Adipocyte (in vitro differentiated cells): ENCODE data around the gene FXYD2.
A peak's percentile ranks its signal among the peaks of the same experiment; 100 is the strongest.
"Not testable (repeated sequence)": the region's sequence is repeated elsewhere in the genome, so short reads cannot be mapped to it uniquely, and the experiment has no call there.

ENCODE experiments used
- DNase-seq: peaks from one replicate; pipeline ENCODE4 v3.0.0-alpha.2; 2015; ENCODE audit warnings: low read depth
- H3K27me3 ChIP-seq: replicated peaks from 2 replicates; pipeline ENCODE4 v1.7.0; 2013; ENCODE audit warnings: mild to moderate bottlenecking, low read length, moderate library complexity; ENCODE audit not compliant: control insufficient read depth, insufficient read depth
- H3K36me3 ChIP-seq: 2 replicates; pipeline ENCODE4 v1.7.0; 2013; ENCODE audit warnings: low read length, mild to moderate bottlenecking, moderate library complexity; ENCODE audit not compliant: control insufficient read depth, insufficient read depth, severe bottlenecking
- H3K4me1 ChIP-seq: 2 replicates; pipeline ENCODE4 v1.7.0; 2013; ENCODE audit warnings: mild to moderate bottlenecking, low read length, moderate library complexity; ENCODE audit not compliant: control insufficient read depth, insufficient read depth
- H3K4me3 ChIP-seq: 2 replicates; pipeline ENCODE4 v1.7.0; 2013; ENCODE audit warnings: mild to moderate bottlenecking, low read length, moderate library complexity
- H3K9ac ChIP-seq: 2 replicates; pipeline ENCODE4 v1.7.0; 2013; ENCODE audit warnings: mild to moderate bottlenecking, low read length, moderate library complexity
- H3K9me3 ChIP-seq: 2 replicates; pipeline ENCODE4 v1.7.0; 2013; ENCODE audit warnings: mild to moderate bottlenecking, low read length, moderate library complexity; ENCODE audit not compliant: control insufficient read depth

Gene FXYD2

DNA sequence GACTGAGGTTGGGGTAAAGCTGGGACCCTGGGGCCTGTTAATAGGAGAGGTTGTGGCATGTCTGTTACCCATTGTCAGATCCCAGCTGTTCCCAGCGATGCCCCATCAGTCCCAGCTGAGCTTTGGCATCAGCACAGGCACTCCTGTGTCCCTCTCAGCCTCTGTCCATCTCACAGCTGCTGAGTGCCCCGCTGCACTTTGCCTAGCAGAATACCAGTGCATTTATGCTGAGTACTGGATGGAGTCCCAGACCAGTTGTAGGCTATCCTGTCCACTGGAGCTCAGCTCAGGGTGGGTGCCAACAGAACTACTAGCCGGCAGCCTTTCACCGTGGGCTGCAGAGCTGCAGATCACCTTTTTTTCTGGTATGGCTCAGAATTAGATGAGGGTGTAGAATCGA is 42.0 kb upstream of the FXYD2 start:
- no peak for DNase-seq

DNA sequence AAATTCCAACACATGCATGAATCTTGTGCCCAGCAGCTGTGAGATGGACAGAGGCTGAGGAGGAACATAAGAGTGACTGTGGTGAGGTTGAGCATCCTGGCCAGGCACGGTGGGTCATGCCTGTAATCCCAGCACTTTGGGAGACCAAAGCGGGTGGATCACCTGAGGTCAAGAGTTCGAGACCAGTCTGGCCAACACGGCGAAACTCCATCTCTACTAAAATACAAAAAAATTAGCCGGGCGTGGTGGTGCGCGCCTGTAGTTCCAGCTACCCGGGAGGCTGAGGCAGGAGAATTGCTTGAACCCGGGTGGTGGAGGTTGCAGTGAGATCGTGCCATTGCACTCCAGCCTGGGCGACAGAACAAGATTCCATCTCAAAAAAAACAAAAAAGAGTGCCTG is 41.0 kb upstream of the FXYD2 start:
- H3K4me1 ChIP-seq, H3K9me3 ChIP-seq, DNase-seq, H3K9ac ChIP-seq, H3K4me3 ChIP-seq, H3K36me3 ChIP-seq: not testable (repeated sequence)
- H3K27me3 ChIP-seq, result peaks cover 21% of the 10 kb centered on the region

More for the DNA sequence above, 42.0 kb upstream of the FXYD2 start:
- Histone ChIP-seq H3K9ac (no peak overlapping the region), H3K4me1 (no peaks in the 10 kb centered on the region), H3K27me3 (peaks cover 24% of the 10 kb centered on the region), H3K4me3 (no peak overlapping the region), H3K36me3 (no peaks in the 10 kb centered on the region), H3K9me3 (no peaks in the 10 kb centered on the region)

DNA sequence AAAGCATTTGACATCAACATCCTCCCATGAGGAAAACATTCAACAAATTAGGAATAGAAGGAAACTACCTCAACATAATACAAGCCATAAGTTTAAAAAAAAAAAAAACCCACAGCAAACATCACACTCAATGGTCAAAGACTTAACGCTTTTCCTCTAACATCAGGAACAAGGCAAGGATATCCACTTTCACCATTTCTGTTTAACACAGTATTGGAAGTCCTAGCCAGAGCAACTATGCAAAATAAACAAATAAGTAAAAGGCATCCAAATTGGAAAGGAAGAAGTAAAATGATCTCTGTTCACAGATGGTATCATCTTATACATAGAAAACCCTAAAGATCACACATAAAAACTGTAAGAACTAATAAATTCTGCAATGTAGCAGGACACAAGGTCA is 38.8 kb upstream of the FXYD2 start:
- no peak for DNase-seq
- H3K4me1 ChIP-seq, result no peaks in the 10 kb centered on the region
- no peak overlapping the region for H3K9ac ChIP-seq
- H3K9me3 ChIP-seq, result no peaks in the 10 kb centered on the region
- H3K36me3 ChIP-seq, result no peaks in the 10 kb centered on the region
- no peak overlapping the region for H3K4me3 ChIP-seq
- H3K27me3 ChIP-seq, result peaks cover 14% of the 10 kb centered on the region

DNA sequence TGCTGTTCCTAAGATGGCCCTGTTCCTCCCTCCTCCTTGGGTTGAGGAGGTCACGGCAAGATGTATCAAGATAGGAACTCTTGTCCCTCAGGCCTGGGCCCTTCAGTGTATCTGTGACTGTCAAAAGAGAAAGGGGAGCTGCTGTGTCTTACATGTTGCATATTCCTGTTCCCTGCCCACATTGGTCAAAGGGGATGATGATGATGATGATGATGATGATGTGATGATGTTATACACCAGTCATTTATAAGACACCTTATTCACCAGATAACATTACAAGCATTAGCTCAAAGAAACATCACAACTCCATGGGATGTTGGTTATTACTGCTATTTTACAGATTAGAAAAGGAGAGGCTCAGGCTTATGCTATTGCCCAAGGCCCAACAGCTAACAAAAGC is 38.2 kb upstream of the FXYD2 start:
- no peaks in the 10 kb centered on the region for H3K4me1 ChIP-seq
- no peak overlapping the region for H3K4me3 ChIP-seq
- no peak overlapping the region for H3K9ac ChIP-seq
- H3K36me3 ChIP-seq, result no peaks in the 10 kb centered on the region
- no peak for DNase-seq
- H3K27me3 ChIP-seq, result peaks cover 9% of the 10 kb centered on the region
- no peaks in the 10 kb centered on the region for H3K9me3 ChIP-seq

DNA sequence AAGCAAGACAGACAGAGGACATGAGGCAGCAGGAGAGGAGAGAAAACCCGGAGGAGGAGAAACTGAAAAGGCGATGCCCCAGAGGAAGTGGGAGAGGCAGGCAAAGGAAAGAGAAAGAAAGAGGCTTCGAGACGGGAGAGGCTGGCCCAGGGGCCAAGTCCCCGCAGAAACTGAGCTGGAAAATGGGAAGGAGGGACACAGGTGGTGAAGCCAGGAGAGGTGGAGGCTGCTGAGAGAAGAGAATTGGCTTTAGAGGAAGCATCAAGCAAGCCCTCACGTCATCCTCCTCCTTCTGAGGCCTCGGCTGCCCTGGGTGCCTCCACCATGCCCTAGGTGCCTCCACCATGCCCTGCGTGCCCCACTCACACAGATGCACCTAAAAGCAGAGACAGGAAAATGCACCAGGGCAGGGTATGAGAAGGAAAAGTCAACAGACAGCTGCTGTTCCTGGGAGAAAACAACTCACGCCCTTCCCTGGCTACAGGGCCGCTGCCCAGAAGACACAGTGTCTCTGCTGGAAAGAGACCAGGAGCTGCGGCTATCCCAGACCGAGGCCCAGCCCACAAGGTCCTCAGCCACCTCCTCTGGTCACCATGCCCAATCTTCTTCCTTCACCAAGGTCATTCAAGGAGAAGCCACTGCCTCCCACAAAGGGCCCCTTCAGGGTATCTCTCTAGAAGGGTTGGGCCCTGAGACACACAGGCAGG is 37.6 kb upstream of the FXYD2 start:
- H3K9ac ChIP-seq, result no peak overlapping the region
- no peak overlapping the region for H3K4me3 ChIP-seq
- peaks cover 7% of the 10 kb centered on the region for H3K27me3 ChIP-seq
- no peaks in the 10 kb centered on the region for H3K36me3 ChIP-seq
- no peaks in the 10 kb centered on the region for H3K9me3 ChIP-seq
- no peak for DNase-seq
- no peaks in the 10 kb centered on the region for H3K4me1 ChIP-seq

DNA sequence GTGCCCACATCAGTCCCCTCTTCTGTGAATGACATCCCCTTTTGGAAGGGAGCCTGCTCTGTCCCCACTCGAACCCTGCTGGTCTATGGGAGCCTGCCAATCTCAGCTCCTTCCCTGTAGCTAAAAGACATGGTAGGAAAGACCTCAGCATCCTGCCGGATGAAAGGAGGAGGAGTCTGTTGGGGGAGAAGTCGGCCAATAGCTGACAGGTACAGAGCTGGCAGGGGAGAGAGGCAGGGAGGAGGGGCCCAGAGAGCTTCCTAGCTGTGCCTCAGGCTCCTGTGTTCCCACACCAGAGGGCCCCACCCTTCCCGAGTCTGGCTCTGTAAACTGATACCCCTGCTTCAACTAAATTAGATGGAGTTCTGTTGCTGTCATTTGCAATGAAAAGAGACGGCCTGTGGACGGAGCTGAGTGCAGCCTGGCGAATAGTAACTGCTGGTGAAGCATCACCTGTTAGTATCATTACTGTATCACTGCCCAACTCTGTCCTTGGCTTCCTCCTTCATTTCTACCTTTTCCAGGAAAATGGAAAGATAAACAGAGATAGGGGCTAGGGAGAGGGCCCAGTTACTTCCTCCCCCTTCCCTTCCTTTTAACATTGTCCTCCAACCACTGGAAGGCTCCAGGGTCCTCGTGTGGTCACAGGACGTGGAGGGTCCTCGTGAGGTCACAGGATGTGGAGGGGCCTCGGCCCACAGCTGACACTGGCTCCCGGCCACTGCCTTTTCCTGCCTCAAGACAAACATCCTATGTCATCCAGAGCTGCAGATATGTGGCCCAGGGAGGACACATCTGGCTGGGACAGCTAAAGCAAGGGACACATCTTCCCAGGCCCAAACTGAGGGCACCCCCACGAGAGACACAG is 36.8 kb upstream of the FXYD2 start:
- Histone ChIP-seq H3K9ac (no peak overlapping the region), H3K27me3 (peaks cover 7% of the 10 kb centered on the region), H3K4me3 (no peak overlapping the region), H3K4me1 (no peaks in the 10 kb centered on the region), H3K36me3 (no peaks in the 10 kb centered on the region), H3K9me3 (no peaks in the 10 kb centered on the region)
- peak; percentile 20 for DNase-seq

DNA sequence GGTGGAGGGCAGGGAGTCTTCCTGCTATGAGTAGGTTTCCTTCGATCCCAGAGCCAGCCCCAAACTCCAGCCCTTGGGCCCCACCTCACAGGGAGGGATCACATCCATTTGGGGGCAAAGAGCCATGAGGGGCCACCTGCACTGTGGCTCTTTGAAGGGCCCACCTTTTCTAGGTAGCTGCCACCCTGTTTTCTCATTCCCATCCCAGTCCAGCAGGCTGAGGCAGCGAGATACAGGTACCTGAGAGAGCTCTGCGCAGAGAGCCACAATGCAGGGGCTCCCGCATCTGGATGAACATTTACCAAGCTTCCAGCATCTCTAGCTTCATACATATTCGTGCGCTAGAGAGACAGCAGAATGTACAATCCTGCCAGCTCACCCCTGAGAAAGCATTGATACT is 35.6 kb upstream of the FXYD2 start:
- no peaks in the 10 kb centered on the region for H3K9me3 ChIP-seq
- peaks cover 14% of the 10 kb centered on the region for H3K27me3 ChIP-seq
- H3K36me3 ChIP-seq, result no peaks in the 10 kb centered on the region
- no peak for DNase-seq
- H3K9ac ChIP-seq, result no peak overlapping the region
- H3K4me3 ChIP-seq, result no peak overlapping the region
- H3K4me1 ChIP-seq, result no peaks in the 10 kb centered on the region

DNA sequence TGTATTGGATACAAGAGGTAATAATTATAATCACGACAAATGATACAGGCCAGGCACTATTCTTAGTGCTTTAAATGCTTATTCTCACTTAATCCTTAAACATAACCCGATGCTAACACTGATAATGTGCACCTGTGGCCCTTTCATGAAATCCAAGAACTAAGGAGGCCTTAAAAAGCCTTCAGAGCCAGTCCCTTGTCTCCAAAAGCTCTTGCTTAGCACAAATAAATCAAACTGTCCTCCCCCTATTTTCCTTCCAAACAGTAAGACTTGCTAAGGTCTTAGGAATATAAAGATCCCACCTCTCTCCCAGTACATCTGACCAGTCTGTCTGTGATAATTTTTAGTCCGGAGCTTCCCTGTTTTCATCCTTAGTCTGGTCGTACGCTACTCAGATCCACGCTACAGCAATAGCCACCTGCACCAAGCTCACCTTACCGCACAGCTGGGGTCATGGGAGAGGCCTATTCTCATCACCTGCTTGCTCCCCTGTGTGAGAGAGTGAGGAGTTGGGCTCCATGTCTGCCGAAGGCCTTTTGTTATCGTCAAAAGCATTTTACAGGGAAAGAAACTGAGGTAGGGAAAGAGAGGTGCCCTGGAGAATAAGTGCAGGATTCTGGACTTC is 35.1 kb upstream of the FXYD2 start:
- H3K4me1 ChIP-seq, result no peaks in the 10 kb centered on the region
- H3K4me3 ChIP-seq, result no peak overlapping the region
- peaks cover under 1% of the 10 kb centered on the region for H3K9me3 ChIP-seq
- no peak overlapping the region for H3K9ac ChIP-seq
- no peaks in the 10 kb centered on the region for H3K36me3 ChIP-seq
- peaks cover 14% of the 10 kb centered on the region for H3K27me3 ChIP-seq
- DNase-seq, result no peak

DNA sequence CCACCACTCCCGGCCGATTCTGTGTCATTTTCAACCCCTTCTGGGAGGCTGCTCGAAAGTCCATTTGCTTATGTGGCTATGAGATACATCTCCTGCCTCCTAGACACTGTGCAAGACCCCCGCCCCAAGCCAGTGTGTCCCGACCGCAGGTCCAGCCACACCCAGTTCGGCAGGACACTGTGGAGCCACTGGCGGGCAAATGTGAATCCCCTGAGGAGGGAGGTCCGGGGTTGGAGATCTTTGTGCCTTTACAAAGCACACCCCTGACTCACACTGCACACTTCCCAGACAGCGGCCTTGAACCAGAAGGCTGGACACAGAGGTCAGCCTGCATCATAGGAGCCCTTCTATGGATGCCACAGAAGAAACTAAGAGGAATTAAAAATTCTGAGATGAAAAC is 34.5 kb upstream of the FXYD2 start:
- no peaks in the 10 kb centered on the region for H3K36me3 ChIP-seq
- no peak for DNase-seq
- no peak overlapping the region for H3K9ac ChIP-seq
- H3K9me3 ChIP-seq, result peaks cover 4% of the 10 kb centered on the region
- peaks cover 14% of the 10 kb centered on the region for H3K27me3 ChIP-seq
- H3K4me1 ChIP-seq, result no peaks in the 10 kb centered on the region
- H3K4me3 ChIP-seq, result no peak overlapping the region

DNA sequence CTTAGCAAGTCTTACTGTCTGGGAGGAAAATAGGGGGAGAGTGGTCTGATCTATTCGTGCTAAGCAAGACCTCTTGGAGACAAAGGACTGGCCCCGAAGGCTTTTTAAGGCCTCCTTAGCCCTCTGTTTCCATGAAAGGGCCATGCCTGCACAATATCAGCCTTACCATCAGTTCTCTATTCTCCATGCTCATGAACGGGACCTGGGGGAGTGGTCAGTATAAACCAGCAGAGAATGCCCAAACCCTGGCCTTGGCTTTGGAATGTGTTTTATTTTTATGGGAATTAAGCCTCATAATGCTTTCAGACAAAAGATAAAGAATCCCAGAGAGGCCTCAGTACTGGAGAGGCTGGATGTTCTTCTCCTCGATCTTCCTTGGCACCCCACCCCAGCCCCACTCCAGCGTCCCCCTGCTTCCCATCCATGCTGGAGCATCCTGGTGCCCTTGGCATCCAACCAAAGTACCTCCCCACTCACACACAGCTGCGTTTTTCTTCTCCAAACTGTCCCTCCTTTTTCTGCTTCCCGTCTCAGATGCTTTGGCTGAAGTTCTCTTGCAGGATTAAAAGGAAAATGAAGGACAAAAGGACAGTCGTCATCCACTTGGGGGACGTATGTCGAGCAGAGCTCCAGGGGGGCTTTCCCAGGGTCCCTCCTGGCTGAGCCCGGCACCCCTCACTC is 33.3 kb upstream of the FXYD2 start:
- DNase-seq, result no peak
- Histone ChIP-seq H3K9ac (no peak overlapping the region), H3K4me1 (no peaks in the 10 kb centered on the region), H3K27me3 (peaks cover 14% of the 10 kb centered on the region), H3K9me3 (peaks cover 8% of the 10 kb centered on the region), H3K36me3 (no peaks in the 10 kb centered on the region), H3K4me3 (no peak overlapping the region)
